HL-60/S4 (cell line): ENCODE measurements around the gene NPR3.
"Not testable (repeated sequence)": the region's sequence is repeated elsewhere in the genome, so short reads cannot be mapped to it uniquely, and the experiment has no call there.

Source experiments
- in situ Hi-C: fragments of 300-500 bp; cut with MboI; formaldehyde crosslinking; loops from 2 replicates; pipeline ENCODE4 v1.14.3; 2022; ENCODE audit warnings: low sequenced_read_pairs

The NPR3 gene

DNA sequence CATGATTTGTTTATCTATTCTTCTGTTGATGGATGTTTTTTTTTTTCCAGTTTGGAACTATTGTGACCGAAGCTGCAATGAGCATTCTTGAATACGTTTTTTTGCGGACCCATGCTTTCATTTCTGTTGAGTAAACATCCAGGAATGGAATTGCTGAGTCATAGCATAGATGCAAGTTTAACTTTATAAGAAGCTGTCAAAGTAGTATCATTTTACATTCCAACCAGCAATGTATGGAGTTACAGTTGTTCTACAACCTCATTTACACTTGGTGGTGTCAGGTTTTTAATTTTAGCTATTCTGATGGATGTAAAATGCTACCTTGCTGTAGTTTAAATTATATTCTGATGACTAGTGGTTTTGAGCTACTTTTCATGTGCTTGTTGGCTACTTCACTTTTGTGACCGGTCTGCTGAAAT lies 49.0 kb downstream of the NPR3 start:
- in situ Hi-C loops = no loop called here

DNA sequence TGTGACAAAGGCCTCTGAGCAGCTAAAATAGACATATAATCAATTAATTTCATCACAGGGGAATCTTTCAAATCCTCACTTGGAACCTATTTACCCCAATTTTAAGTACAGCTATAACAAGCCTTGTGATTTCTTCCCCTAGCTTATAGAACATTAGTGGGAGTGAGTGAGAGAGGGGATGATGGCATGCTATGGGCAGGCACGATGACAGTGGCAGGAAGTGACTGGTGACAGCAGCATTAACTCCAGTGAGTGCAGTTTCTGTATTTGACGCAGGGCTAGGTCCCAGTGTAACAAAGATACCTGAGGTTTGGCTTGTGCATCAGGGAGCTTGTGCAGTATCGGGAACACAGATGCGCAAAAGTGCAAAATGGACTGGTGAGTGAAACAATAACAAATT lies 54.1 kb downstream of the NPR3 start:
- in situ Hi-C loops = no loop called here

DNA sequence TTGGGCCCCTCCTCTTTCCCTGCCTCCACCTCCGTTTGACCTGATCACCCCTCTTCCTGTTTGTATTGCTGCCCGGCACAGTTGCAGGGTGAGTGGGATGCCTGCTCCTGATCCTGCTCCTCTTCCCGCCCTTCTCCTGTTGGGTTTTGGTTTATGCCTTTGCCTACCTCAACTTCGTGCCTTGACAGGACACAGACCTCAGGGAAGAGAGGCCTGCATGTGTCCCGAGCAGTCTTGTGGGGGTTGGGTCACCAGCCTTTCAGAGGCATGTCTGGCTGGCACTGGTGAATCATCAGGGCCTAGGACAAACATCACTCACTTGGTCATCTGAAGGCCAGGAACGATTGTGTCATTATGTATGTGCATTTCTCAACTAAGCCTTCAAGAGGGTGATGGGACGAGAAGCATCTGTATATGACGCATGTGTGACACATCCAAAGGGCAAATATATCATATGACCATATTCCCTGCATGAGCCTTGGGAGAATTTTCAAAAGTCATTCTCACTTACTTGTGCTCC lies 56.9 kb downstream of the NPR3 start:
- in situ Hi-C loops = no loop called here

DNA sequence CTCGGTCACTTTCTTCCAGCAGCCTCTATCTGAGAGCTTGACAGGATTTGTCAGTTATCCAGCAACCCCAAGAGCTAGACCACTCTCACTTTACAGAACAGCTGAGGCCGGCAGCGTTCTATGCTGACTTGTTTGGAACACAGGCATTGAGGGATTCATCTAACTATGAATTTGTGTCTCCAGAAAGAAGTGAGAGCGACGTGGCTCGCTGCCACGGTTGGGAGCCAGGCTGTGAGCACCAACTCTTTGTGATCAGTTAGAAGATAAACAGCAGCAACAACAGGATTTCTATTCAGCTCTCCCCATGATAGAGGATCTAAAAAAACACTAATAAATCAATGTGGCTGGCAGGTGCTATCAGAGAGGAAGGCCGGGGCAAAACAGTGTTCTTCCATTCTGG lies 58.6 kb downstream of the NPR3 start:
- in situ Hi-C loops = no loop called here

DNA sequence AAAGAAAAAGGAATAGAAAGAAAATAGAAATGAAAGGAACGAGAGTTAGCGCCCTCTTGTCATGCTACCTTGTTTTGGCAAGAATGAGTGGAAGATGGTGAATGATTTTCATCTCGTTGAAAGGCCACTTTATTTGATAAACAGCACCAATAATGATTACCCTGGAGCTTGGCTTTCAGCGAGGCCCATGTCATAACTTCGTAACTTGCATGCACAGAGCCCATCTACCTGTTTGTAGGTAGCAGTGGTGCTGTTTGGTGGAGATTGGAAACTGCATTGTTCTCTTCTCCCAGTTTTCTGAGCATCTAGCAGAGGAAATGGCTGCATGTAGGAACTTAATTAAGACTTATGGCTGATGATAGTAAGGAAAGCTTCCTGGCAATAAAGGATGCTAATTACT lies 59.3 kb downstream of the NPR3 start:
- in situ Hi-C loops = no loop called here

DNA sequence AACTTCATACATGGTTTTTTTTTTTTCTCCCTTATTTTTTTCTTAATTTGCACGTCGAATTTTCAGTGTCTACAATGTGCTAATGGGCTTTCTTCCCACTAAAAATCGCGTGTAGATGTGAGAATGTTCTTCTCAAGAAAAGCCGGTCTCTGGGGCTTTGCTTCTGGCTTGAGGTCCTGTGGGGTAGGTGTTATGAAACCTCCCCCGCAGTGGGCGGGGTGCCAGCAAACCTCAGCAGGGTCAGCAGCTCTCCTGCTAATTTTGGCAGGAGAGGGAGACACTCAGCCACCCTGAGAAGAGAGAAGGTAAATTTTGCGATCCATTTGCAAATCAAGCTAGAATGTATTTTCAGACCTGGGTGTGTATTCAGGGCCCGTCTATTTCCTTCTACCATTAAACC lies 59.9 kb downstream of the NPR3 start:
- in situ Hi-C loops = no loop called here

DNA sequence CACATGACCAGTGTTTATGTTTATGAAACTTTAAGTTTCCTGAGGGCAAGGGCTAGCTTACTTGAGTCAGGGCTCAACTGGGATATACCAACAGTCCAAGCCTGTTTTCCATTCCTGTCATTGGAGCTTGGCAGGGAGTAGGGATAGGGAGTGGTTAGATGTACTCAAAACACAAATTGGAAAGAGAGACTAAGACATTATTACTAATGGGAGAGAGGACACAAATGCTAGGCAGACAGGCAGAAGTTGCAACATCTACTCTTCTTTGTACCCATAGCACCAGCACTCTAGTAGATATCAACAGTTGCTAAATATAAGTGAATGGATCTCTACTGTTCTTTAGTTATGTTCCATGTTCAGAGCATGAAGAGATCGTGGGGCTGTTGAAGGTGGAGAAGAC lies 62.8 kb downstream of the NPR3 start:
- in situ Hi-C loops = no loop called here

DNA sequence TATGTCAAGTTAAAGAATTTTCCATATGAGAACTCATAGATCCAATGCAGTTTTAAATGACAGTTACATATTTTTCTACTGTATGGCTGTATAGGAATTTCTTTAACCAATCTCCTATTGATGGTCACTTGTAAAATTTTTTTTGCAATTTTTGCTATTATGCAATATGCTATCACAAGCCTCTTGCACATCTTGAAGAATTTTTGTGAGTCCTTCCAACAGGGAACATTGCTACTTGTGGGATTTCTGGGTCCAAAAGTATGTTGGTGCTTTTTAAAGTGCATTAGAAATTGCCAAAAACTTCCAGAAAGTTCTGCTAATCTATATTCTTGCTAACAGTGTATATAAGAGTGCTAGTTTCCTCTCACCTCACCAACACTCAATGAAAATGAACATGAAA lies 65.1 kb downstream of the NPR3 start:
- in situ Hi-C loops = no loop called here

DNA sequence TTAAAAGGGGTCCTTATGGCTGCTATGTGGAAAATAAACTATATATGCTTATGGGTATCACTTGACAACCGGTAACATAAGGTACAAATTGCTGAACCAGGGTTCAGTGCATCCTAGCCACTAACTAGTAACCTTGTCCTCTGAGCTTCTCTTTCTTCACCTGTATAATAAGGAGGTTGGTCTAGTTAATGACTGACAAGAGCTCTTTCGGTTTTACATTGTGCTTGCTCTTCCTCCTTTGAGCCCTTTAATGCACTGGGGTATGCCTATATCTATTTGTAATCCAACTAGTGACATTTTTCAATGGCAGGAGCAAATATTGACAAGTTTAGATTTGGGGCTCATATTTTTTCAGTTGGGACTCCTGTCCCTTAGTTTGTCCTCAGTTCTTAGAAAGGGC lies 66.1 kb downstream of the NPR3 start:
- in situ Hi-C loops = no loop called here

DNA sequence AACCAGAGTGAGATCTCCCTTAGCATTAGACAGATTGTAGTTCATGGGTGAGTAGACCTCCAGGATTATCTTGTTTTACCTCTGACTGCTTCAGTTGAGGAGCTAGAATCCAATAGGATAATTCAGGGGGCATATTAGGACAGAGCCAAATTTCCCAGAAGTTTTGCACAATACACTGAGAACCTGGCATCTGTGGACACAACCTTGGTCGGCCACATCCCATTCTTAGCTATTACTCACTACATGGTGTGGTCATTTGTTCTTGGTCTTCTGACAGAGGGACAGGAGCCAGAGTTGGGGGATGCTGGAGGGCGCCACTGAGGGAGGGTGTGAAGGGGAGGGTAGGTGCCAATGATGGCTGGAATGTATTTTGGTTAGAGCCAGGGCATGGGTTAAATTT lies 66.6 kb downstream of the NPR3 start:
- in situ Hi-C loops = no loop called here

DNA sequence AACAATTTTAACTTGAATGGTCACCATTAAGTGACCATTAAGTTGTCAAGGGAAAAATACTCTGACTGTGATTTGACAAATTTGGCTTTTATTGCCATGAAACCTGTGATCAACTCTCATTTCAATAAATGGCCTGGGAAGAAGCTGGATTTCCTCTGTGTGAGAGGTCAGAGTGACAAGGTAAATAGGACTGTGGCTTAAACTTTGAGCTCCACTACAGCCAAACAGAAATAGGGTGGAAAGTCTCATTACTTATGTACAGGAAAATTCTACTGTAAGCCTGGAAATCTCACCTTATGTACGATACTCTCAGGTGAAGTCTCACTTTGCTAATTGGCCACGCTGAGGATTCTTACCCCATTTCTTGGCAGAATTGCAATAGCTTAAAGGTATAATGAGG lies 67.3 kb downstream of the NPR3 start:
- in situ Hi-C loops = no loop called here

DNA sequence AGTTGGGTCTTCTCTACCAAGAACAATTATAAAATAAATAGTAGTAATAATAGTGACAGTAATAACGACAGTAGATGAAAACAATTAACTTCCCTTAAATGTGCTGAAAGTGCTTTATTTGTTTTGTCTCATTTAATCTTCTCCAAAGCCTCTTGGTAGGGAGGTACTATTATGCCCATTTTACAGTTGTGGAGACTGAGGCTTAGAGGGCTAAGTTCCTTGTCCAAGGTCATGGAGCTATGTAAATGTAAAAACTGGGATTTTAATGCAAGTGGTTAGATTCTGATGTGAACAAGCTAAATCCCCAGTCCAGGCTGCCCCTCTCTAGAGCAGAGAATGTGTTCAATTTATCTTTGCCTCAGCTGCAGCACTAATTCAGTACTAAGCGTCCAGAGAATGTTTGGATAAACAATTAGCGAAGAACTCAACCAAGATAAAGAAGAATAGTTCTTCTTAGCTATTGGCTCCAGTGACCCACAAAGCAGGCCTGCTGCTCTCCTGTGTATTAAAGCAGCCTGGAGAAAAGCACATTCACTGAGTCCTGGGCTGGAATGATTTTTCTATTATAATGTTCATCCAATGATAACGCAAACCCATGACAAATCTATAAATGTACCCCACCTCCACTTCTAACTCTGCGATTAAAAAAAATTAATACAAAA lies 68.8 kb downstream of the NPR3 start:
- in situ Hi-C loops = no loop called here

DNA sequence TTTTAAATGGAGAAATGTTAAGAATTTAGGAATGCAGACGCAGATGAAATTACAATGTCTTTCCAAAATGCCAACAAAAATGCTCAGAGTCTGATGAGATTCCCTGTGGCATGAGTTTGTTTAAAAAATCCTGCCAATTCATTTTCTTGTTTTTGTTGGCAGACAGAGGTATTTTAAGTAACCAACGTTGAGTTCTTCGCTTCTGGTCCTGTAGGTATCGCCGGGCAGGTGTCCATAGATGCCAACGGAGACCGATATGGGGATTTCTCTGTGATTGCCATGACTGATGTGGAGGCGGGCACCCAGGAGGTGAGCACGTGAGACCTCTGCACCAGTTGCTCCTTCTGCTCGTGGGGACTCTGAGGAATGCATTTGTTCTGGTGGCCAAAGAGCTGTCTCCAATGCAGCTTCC lies 69.4 kb downstream of the NPR3 start:
- in situ Hi-C loops = no loop called here

DNA sequence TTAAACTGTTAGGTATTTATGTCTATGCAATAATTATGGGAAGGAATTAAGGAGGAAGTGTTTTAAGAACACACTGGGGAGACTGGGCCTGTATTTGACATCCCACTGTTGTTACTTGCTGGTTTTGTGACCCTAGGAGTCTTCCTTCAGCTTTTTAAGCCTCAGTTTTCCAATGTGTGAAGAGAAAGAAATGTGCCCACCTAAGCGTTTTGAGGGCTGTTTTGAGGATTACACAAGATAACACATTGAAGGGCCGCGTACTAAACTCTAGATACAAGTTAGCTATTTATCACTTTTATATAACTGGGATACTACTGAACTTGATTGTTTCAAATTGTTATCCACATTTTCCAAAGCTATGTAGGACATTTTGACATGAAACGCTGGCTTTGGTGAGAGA lies 72.5 kb downstream of the NPR3 start:
- in situ Hi-C loops = no loop called here

DNA sequence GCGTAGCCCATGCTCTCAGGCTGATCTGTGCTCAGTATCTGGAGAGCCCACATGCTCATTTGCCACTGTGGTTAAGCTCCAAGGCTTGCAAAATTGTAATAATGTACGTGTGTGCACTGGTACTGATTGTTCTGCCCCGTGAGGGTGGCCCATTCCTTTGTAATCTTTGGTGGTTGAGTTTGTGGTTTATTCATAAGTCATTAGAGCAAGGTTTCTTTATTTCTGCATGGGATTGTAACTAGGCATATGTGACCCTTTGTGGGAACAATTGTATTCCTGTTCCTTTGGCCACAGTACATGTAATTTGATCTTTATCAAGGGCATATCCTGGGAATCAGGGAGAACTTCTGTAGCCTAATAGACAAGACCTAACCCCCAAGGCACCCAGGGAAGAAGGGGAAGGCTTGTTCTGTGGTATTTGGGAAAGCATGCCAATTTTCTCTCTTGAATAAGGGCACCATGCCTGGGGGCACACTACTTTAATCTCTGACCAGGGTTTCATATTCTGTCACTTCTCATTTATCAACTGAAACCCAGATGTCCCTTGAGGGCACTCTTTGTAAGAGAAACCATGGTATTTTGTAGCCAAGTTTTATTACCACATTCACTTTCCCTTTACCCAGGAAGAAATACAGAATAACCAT lies 74.6 kb downstream of the NPR3 start:
- in situ Hi-C loops = no loop called here

DNA sequence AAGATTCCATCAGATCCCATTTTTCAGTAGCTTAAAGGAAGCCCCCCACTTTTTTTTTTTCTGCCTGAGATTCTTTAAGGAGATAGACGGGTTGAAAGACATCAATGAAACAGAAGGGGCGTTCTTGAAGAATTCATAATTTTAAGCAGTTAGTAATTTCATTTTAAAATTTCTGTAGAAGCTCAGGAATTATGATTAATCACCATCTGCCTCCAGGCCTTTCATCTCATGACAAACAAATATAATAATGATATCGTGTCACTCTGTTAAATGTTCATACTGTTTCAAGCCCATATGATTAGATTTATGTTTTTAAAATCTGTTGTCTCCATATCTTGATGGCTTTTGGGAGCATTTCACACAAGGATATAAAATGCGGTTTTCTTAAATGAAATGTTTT lies 75.2 kb downstream of the NPR3 start:
- in situ Hi-C loops = no loop called here

DNA sequence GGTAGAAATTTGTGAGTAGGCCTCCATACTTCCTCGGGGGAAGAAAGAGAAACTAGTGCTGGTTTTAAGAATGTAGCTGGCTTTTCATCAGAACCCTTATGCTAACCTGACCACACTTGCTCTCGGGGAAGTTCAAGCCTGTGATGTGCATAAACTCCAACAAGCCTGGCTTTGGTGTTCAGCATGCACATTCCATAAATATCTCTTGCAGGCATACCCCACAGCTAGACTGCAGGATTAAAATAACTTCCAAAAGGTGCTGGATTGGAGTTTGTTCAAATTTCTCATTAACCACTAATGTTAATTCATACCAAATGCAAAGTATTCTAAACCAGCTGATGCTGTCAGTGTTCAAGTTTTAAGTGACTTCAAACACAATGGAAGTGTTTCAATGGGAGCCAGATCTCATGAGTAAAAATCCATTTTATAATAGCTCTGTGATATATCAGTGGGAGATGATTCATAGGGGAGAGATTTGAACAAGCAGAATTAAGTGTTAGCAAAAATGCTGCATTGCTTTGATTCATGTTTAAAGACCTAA lies 79.4 kb downstream of the NPR3 start:
- in situ Hi-C loops = no loop called here

DNA sequence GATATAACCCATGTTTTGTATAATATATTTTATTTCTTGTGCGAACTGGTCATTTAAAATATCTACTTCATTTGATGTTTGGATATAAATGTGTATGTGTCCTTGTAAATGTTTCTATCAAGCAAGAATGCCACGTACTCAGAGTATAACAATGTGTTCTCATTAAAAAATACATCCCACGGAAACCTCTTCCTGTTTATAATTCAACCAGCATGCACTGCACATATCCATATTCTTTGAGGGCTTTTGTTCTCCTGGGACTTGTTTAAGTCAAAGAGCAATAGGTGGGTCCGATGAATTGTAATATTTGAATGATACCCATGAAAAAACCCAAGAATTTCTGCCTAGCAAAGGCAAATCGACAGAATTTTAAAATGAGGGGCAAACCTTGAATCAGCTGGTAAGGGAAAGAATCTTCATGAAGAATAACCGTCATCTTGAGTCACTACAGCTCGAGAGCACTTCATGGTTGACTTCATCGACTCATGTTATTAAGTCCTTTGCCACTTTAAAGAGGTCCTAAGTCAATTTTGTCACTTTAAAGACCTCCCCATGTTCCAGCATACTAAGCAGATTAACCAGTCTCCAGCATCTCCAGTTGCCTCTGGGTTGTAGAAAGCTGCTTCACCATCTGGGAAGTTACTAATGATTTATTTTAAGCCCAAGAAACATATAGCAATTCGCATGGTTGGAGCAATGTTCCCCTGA lies 80.6 kb downstream of the NPR3 start:
- in situ Hi-C loops = no loop called here

DNA sequence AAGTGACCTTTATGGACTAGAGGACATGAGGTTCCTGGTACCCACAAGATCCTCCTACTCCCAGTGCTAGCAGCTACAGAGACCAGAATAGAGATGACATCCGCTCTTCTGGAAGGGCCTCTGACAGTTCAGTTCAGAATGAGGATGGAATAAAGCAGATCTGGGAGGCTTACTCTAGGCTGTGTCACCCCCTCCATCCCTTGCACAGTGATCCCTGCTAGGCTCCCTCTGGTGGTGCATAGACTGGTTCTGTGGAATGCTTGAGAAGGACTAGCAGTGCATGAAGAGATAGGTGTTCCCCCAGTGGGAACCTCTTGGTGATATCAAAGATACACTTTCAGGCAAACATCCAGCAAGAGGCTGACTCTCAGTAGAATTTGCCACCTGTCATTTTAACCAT lies 83.0 kb downstream of the NPR3 start:
- in situ Hi-C loops = no loop called here

DNA sequence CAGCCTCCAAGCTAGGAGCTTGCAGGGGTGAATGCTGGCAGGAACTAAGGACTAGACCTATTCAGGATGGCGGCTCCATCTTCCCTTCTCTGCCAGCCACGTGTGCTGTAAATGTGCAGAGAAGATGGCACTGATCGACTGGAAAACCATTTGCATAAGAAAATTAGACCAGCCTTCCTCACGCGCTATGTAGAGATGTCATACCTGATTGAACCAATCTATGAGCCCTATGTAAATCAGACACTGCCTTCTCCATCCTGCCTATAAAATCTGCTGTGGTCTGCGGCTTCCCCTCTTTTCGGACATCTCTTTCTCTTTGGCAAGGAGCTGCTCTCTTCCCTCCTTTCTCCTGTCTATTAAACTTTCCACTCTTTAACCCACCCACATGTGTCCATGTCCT lies 91.6 kb downstream of the NPR3 start:
- in situ Hi-C loops = no loop called here

DNA sequence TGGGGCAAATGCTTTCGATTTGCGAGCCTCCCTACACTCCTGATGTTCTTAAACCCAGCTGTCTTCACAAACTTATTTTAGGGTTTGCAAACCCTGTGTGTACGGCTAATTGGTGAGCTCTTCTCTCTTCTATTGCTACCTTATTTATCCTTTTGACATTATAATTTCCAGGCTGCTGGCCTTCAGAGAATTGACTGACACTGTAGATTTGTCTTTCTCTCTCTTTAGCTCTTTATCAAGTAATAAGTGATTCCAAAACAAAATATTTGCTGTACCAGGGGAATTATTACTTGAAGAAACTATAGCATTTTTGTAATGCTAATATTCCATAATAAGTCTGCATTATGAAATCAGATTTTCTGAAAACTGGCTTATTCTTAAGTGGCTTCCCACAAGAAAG lies 92.5 kb downstream of the NPR3 start:
- in situ Hi-C loops = no loop called here

DNA sequence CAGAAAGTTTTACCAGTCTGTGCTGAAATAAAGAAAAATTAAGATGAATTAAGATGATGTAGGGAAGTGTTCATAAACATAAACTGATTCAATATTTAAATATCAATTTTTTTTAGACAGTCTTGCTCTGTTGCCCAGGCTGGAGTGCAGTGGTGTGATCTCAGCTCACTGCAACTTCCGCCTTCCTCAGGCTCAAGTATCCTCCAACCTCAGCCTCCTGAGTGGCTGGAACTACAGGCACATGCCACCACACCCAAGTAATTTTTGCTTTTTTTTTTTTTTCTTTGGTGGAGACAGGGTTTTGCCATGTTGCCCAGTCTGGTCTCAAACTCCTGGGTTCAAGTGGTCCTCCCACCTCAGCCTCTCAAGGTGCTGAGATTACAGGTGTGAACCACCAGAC lies 94.3 kb downstream of the NPR3 start:
- in situ Hi-C loops = not testable (repeated sequence)
